Astrocyte (in vitro differentiated cells and primary cell): ENCODE data around the gene COQ9. TPM values are rescaled to one million over a fixed set of nuclear protein-coding genes. Genes with fewer than 3 reads are reported as not detected.

Experiments used
- DNase-seq: peaks from one replicate; pipeline ENCODE4 v3.0.0-alpha.2; 2010; ENCODE audit warnings: low read depth
- FAIRE-seq: peaks from 2 replicates; lab custom pipeline; 2011; peaks lifted over from hg19 to GRCh38; lab: Jason Lieb, UNC
- H2AFZ ChIP-seq: 2 replicates; pipeline ENCODE4 v1.6.0; 2012; ENCODE audit warnings: low read depth, low read length, inconsistent platforms
- H3K27ac ChIP-seq: 2 replicates; pipeline ENCODE4 v1.5.1; 2011; ENCODE audit warnings: low read depth, low read length, inconsistent platforms
- H3K27me3 ChIP-seq: 2 replicates; pipeline ENCODE4 v1.6.0; 2011; ENCODE audit warnings: low read length, inconsistent platforms; ENCODE audit not compliant: insufficient read depth
- H3K36me3 ChIP-seq: 2 replicates; pipeline ENCODE4 v1.5.1; 2011; ENCODE audit warnings: low read length, inconsistent platforms; ENCODE audit not compliant: insufficient read depth
- H3K4me1 ChIP-seq: 2 replicates; pipeline ENCODE4 v1.5.1; 2011; ENCODE audit warnings: low read length, inconsistent platforms; ENCODE audit not compliant: insufficient read depth
- H3K4me2 ChIP-seq: 2 replicates; pipeline ENCODE4 v1.6.0; 2012; ENCODE audit warnings: low read length, inconsistent platforms
- H3K4me3 ChIP-seq: 2 replicates; pipeline ENCODE4 v1.5.1; 2011; ENCODE audit warnings: low read depth, mild to moderate bottlenecking, low read length, inconsistent platforms; ENCODE audit not compliant: insufficient read depth
- H3K79me2 ChIP-seq: 2 replicates; pipeline ENCODE4 v1.6.0; 2012; ENCODE audit warnings: mild to moderate bottlenecking, low read length, inconsistent platforms; ENCODE audit not compliant: insufficient read depth
- H3K9ac ChIP-seq: 2 replicates; pipeline ENCODE4 v1.6.0; 2012; ENCODE audit warnings: mild to moderate bottlenecking, low read length, inconsistent platforms
- H3K9me3 ChIP-seq: 2 replicates; pipeline ENCODE4 v1.5.1; 2012; ENCODE audit warnings: low read depth, mild to moderate bottlenecking, low read length, inconsistent platforms; ENCODE audit not compliant: insufficient read depth
- H4K20me1 ChIP-seq: 2 replicates; pipeline ENCODE4 v1.6.0; 2012; ENCODE audit warnings: low read length, inconsistent platforms; ENCODE audit not compliant: insufficient read depth
- H3K27ac Mint-ChIP-seq: one replicate; pipeline ENCODE4 v1.8.0; 2021; ENCODE audit warnings: mild to moderate bottlenecking, mixed read lengths; ENCODE audit not compliant: unreplicated experiment
- H3K27me3 Mint-ChIP-seq: one replicate; pipeline ENCODE4 v1.8.0; 2021; ENCODE audit warnings: low read depth, mixed read lengths; ENCODE audit not compliant: unreplicated experiment
- H3K36me3 Mint-ChIP-seq: one replicate; pipeline ENCODE4 v1.8.0; 2021; ENCODE audit warnings: low read depth, mixed read lengths; ENCODE audit not compliant: unreplicated experiment
- H3K4me1 Mint-ChIP-seq: one replicate; pipeline ENCODE4 v1.8.0; 2021; ENCODE audit warnings: low read depth, mixed read lengths; ENCODE audit not compliant: unreplicated experiment
- H3K4me3 Mint-ChIP-seq: one replicate; pipeline ENCODE4 v1.8.0; 2021; ENCODE audit warnings: mild to moderate bottlenecking, moderate library complexity, mixed read lengths; ENCODE audit not compliant: unreplicated experiment
- H3K9me3 Mint-ChIP-seq: one replicate; pipeline ENCODE4 v1.8.0; 2021; ENCODE audit warnings: mild to moderate bottlenecking, mixed read lengths; ENCODE audit not compliant: unreplicated experiment
- CTCF ChIP-seq: IDR thresholded peaks from 2 replicates; pipeline ENCODE4 v1.5.1; 2011; ENCODE audit warnings: low read depth, mild to moderate bottlenecking, inconsistent platforms, low read length, moderate library complexity; ENCODE audit not compliant: insufficient read depth
- EZH2 ChIP-seq: IDR thresholded peaks from 2 replicates; pipeline ENCODE4 v1.6.1; 2012; ENCODE audit warnings: mild to moderate bottlenecking, low read length, inconsistent platforms; ENCODE audit not compliant: insufficient read depth
- total RNA-seq: library from RNA; stranded (reverse); gene quantifications from 2 replicates; pipeline ENCODE4 v1.2.1, GENCODE V29; 2021

COQ9 gene
- total RNA-seq, 1 donor from 2014 or later, result 29.1 TPM

GRCh38 chr16:57419506-57419905 lies 27.8 kb upstream of the COQ9 start:
- no peak overlapping the region for H3K4me2 ChIP-seq
- TF ChIP-seq EZH2 (no peak), CTCF (no peak)
- H3K36me3 Mint-ChIP-seq, result no peaks in the 10 kb centered on the region
- H3K27me3 Mint-ChIP-seq, result peaks cover 6% of the 10 kb centered on the region
- H3K27me3 ChIP-seq, result peaks cover 2% of the 10 kb centered on the region
- H3K9me3 Mint-ChIP-seq, result no peaks in the 10 kb centered on the region
- no peak overlapping the region for H3K27ac ChIP-seq
- no peak overlapping the region for H3K4me3 ChIP-seq
- H3K9ac ChIP-seq, result no peak overlapping the region
- no peaks in the 10 kb centered on the region for H3K9me3 ChIP-seq
- H4K20me1 ChIP-seq, result no peaks in the 10 kb centered on the region
- FAIRE-seq (no peak), DNase-seq (no peak)
- H3K36me3 ChIP-seq, result no peaks in the 10 kb centered on the region
- peaks cover 11% of the 10 kb centered on the region for H3K4me1 ChIP-seq
- peaks cover 9% of the 10 kb centered on the region for H3K4me1 Mint-ChIP-seq
- no peak overlapping the region for H3K27ac Mint-ChIP-seq
- H3K4me3 Mint-ChIP-seq, result no peak overlapping the region
- H2AFZ ChIP-seq, result no peak overlapping the region
- no peaks in the 10 kb centered on the region for H3K79me2 ChIP-seq

- FAIRE-seq, result no peak
- no peak overlapping the region for H3K4me3 ChIP-seq
- peaks cover 5% of the 10 kb centered on the region for H3K4me1 ChIP-seq
- H3K9ac ChIP-seq, result no peak overlapping the region
- Mint-ChIP-seq H3K27ac (no peak overlapping the region), H3K36me3 (no peaks in the 10 kb centered on the region), H3K4me3 (no peak overlapping the region), H3K4me1 (peaks cover 3% of the 10 kb centered on the region), H3K27me3 (no peaks in the 10 kb centered on the region), H3K9me3 (no peaks in the 10 kb centered on the region)
- peaks cover 2% of the 10 kb centered on the region for H3K27me3 ChIP-seq
- peak overlapping the region; percentile 22 for H3K4me2 ChIP-seq
- H4K20me1 ChIP-seq, result no peaks in the 10 kb centered on the region
- no peaks in the 10 kb centered on the region for H3K36me3 ChIP-seq
- no peak overlapping the region for H3K27ac ChIP-seq
- DNase-seq, result peak; percentile 29
- H3K79me2 ChIP-seq, result no peaks in the 10 kb centered on the region
- peak overlapping the region; percentile 36 for H2AFZ ChIP-seq
- peak; percentile 58 for TF ChIP-seq CTCF
- no peak for TF ChIP-seq EZH2
- H3K9me3 ChIP-seq, result no peaks in the 10 kb centered on the region
These were observed 25.0 kb upstream of the COQ9 start for GRCh38 chr16:57422026-57422944.

- Histone ChIP-seq H3K79me2 (no peaks in the 10 kb centered on the region), H3K4me1 (peaks cover 5% of the 10 kb centered on the region), H4K20me1 (no peaks in the 10 kb centered on the region), H3K27me3 (no peaks in the 10 kb centered on the region), H3K4me3 (no peak overlapping the region), H3K36me3 (peaks cover 6% of the 10 kb centered on the region), H3K9me3 (no peaks in the 10 kb centered on the region), H2AFZ (no peak overlapping the region), H3K9ac (no peak overlapping the region), H3K27ac (no peak overlapping the region), H3K4me2 (no peak overlapping the region)
- FAIRE-seq (no peak), DNase-seq (no peak)
- Mint-ChIP-seq H3K27ac (no peak overlapping the region), H3K9me3 (no peaks in the 10 kb centered on the region), H3K4me1 (peaks cover 2% of the 10 kb centered on the region), H3K36me3 (no peaks in the 10 kb centered on the region), H3K27me3 (no peaks in the 10 kb centered on the region), H3K4me3 (no peak overlapping the region)
- TF ChIP-seq EZH2 (no peak), CTCF (no peak)
These were observed 24.1 kb upstream of the COQ9 start for GRCh38 chr16:57423152-57423551.
